Neural cell (in vitro differentiated cells): ENCODE measurements around the gene SLC22A16. TPM values are rescaled to one million over a fixed set of nuclear protein-coding genes. Genes with fewer than 3 reads are reported as not detected.

Experiments
- H2AFZ ChIP-seq: fragments of 200-600, 300-800 bp; sonication (generic), shearing (Covaris generic); 2 replicates; pipeline ENCODE4 v1.6.0; 2014; ENCODE audit warnings: low read depth, mild to moderate bottlenecking, antibody characterized with exemption, low read length, moderate library complexity
- H3F3A ChIP-seq: fragments of 200-600 bp; shearing (Covaris generic); 2 replicates; pipeline ENCODE4 v1.6.1; 2016; ENCODE audit warnings: mild to moderate bottlenecking, moderate library complexity, mixed read lengths, antibody characterized with exemption, low read length; ENCODE audit not compliant: insufficient read depth, poor library complexity, severe bottlenecking
- H3K27ac ChIP-seq: fragments of 200-600, 300-800 bp; sonication (generic), shearing (Covaris generic); 2 replicates; pipeline ENCODE4 v1.5.1; 2014; ENCODE audit warnings: mild to moderate bottlenecking, low read length, moderate library complexity
- H3K27me3 ChIP-seq: fragments of 300-800, 200-600 bp; sonication (generic), shearing (Covaris generic); 2 replicates; pipeline ENCODE4 v1.6.0; 2014; ENCODE audit warnings: mild to moderate bottlenecking, low read depth, low read length, moderate library complexity; ENCODE audit not compliant: insufficient read depth
- H3K36me3 ChIP-seq: fragments of 300-800, 200-600 bp; sonication (generic), shearing (Covaris generic); 2 replicates; pipeline ENCODE4 v1.5.1; 2014; ENCODE audit warnings: mild to moderate bottlenecking, antibody characterized with exemption, low read length, moderate library complexity; ENCODE audit not compliant: insufficient read depth
- H3K4me2 ChIP-seq: fragments of 300-800, 200-600 bp; sonication (generic), shearing (Covaris generic); 2 replicates; pipeline ENCODE4 v1.6.0; 2014; ENCODE audit warnings: mild to moderate bottlenecking, low read length
- H3K4me3 ChIP-seq: fragments of 300-800, 200-600 bp; sonication (generic), shearing (Covaris generic); 2 replicates; pipeline ENCODE4 v1.5.1; 2014; ENCODE audit warnings: mild to moderate bottlenecking, low read length, moderate library complexity
- H3K79me2 ChIP-seq: fragments of 200-600 bp; shearing (Covaris generic); replicated peaks from 2 replicates; pipeline ENCODE4 v1.6.0; 2014; ENCODE audit warnings: mild to moderate bottlenecking, low read length, moderate library complexity; ENCODE audit not compliant: insufficient read depth
- H3K9ac ChIP-seq: fragments of 300-800, 200-600 bp; sonication (generic), shearing (Covaris generic); 2 replicates; pipeline ENCODE4 v1.6.1; 2016; ENCODE audit warnings: mild to moderate bottlenecking, low read length, mixed read lengths
- H3K9me2 ChIP-seq: fragments of 200-600 bp; shearing (Covaris generic); 2 replicates; pipeline ENCODE4 v1.6.1; 2016; ENCODE audit warnings: mild to moderate bottlenecking, low read length, mixed read lengths; ENCODE audit not compliant: insufficient read depth
- H3K9me3 ChIP-seq: fragments of 200-600, 300-800 bp; sonication (generic), shearing (Covaris generic); 2 replicates; pipeline ENCODE4 v1.6.1; 2016; ENCODE audit warnings: mild to moderate bottlenecking, mixed run types, low read length, moderate library complexity, mixed read lengths
- H4K20me1 ChIP-seq: fragments of 200-600 bp; shearing (Covaris generic); 2 replicates; pipeline ENCODE4 v1.6.1; 2016; ENCODE audit warnings: mild to moderate bottlenecking, mixed run types; ENCODE audit not compliant: insufficient read depth
- CTCF ChIP-seq: fragments of 450-650 bp; IDR thresholded peaks from 2 replicates; pipeline ENCODE4 v1.5.1; 2014; ENCODE audit warnings: antibody characterized with exemption, mild to moderate bottlenecking, moderate library complexity; ENCODE audit not compliant: poor library complexity, severe bottlenecking
- EP300 ChIP-seq: fragments of 450-650 bp; conservative IDR thresholded peaks from 2 replicates; pipeline ENCODE4 v1.6.1; 2014; ENCODE audit warnings: antibody characterized with exemption, mild to moderate bottlenecking, moderate library complexity; ENCODE audit not compliant: poor library complexity, severe bottlenecking
- EZH2 ChIP-seq: fragments of 200-600, 300-800 bp; shearing (Covaris generic), sonication (generic); IDR thresholded peaks from 2 replicates; pipeline ENCODE4 v1.6.1; 2014; ENCODE audit warnings: antibody characterized with exemption, low read length, borderline replicate concordance, mild to moderate bottlenecking; ENCODE audit not compliant: insufficient read depth, poor library complexity, severe bottlenecking
- MXI1 ChIP-seq: fragments of 450-650 bp; conservative IDR thresholded peaks from 2 replicates; pipeline ENCODE4 v1.6.1; 2014; ENCODE audit warnings: antibody characterized with exemption, mild to moderate bottlenecking; ENCODE audit not compliant: poor library complexity, severe bottlenecking
- POLR2AphosphoS5 ChIP-seq: IDR thresholded peaks from 2 replicates; pipeline ENCODE4 v1.6.1; 2012
- RAD21 ChIP-seq: fragments of 450-650 bp; conservative IDR thresholded peaks from 2 replicates; pipeline ENCODE4 v1.6.1; 2014; ENCODE audit warnings: antibody characterized with exemption, mild to moderate bottlenecking, moderate library complexity
- REST ChIP-seq: IDR thresholded peaks from 2 replicates; pipeline ENCODE4 v1.6.1; 2012; ENCODE audit warnings: borderline replicate concordance
- SMC3 ChIP-seq: fragments of 450-650 bp; conservative IDR thresholded peaks from 2 replicates; pipeline ENCODE4 v1.6.1; 2014; ENCODE audit warnings: antibody characterized with exemption, mild to moderate bottlenecking, moderate library complexity; ENCODE audit not compliant: poor library complexity
- TAF1 ChIP-seq: IDR thresholded peaks from 2 replicates; pipeline ENCODE4 v1.6.1; 2012; ENCODE audit warnings: low read depth
- polyA plus RNA-seq: library from polyadenylated mRNA; depleted of rRNA; stranded (reverse); fragments of >200 nt; gene quantifications from 2 replicates; pipeline ENCODE4 v1.2.3, GENCODE V29; 2014

The SLC22A16 gene
- polyA plus RNA-seq, 1 donor from 2014 or later, result not detected

- Histone ChIP-seq H2AFZ (no peak overlapping the region), H3K4me3 (no peak overlapping the region), H3K9me2 (no peaks in the 10 kb centered on the region), H4K20me1 (no peaks in the 10 kb centered on the region), H3K79me2 (no peaks in the 10 kb centered on the region), H3K27ac (no peak overlapping the region), H3F3A (no peaks in the 10 kb centered on the region), H3K27me3 (no peaks in the 10 kb centered on the region), H3K9ac (no peak overlapping the region), H3K4me2 (no peak overlapping the region), H3K9me3 (no peaks in the 10 kb centered on the region), H3K36me3 (no peaks in the 10 kb centered on the region)
- TF ChIP-seq SMC3, result no peak
- TF ChIP-seq CTCF, result no peak
- no peak for TF ChIP-seq EP300
- no peak for TF ChIP-seq POLR2AphosphoS5
- no peak for TF ChIP-seq RAD21
Observed at GRCh38 chr6:110486756-110487155, 10.3 kb upstream of the SLC22A16 start.

- H3F3A ChIP-seq, result no peaks in the 10 kb centered on the region
- no peak overlapping the region for H2AFZ ChIP-seq
- H3K9ac ChIP-seq, result no peak overlapping the region
- H3K27ac ChIP-seq, result no peak overlapping the region
- peaks cover 3% of the 10 kb centered on the region for H3K9me3 ChIP-seq
- H3K4me2 ChIP-seq, result no peak overlapping the region
- no peak for TF ChIP-seq SMC3
- TF ChIP-seq EZH2, result no peak
- no peak for TF ChIP-seq TAF1
- TF ChIP-seq CTCF, result no peak
- no peak for TF ChIP-seq RAD21
- TF ChIP-seq EP300, result no peak
- TF ChIP-seq POLR2AphosphoS5, result no peak
- no peak for TF ChIP-seq REST
- no peak for TF ChIP-seq MXI1
- H3K36me3 ChIP-seq, result no peaks in the 10 kb centered on the region
- no peaks in the 10 kb centered on the region for H4K20me1 ChIP-seq
- no peaks in the 10 kb centered on the region for H3K27me3 ChIP-seq
- no peaks in the 10 kb centered on the region for H3K9me2 ChIP-seq
- no peaks in the 10 kb centered on the region for H3K79me2 ChIP-seq
- H3K4me3 ChIP-seq, result no peak overlapping the region
Observed at GRCh38 chr6:110485491-110485890, 9.1 kb upstream of the SLC22A16 start.
